ENCODE results near the gene RBCK1.
"Not testable (repeated sequence)": the region's sequence is repeated elsewhere in the genome, so short reads cannot be mapped to it uniquely, and the experiment has no call there.

GRCh38 chr20:372543-373082, 35.5 kb upstream of the RBCK1 start:
- not testable (repeated sequence) for TF ChIP-seq CTCF, POLR2A (IDR thresholded peaks at IDR 0.05)
